ENCODE measurements around the gene FNDC3B. TPM values are rescaled to one million over a fixed set of nuclear protein-coding genes. Genes with fewer than 3 reads are reported as not detected.

The FNDC3B gene
- total and polyA plus RNA-seq, 2 donors = 11.0 to 11.9 TPM

GRCh38 chr3:172182797-172183196, 143.4 kb downstream of the FNDC3B start:
- H3K36me3 ChIP-seq (ENCODE audit: control insufficient read depth in 2 of 2, insufficient read depth in 2 of 2, low read length in 1 of 2) = no peaks in the 10 kb centered on the region
- H3K9me3 ChIP-seq (ENCODE audit: control insufficient read depth in 2 of 2, insufficient read depth in 1 of 2, low read length in 1 of 2) = no peaks in the 10 kb centered on the region
- no peak overlapping the region for H3K4me3 ChIP-seq (ENCODE audit: low read length in 2 of 2)
- no peaks in the 10 kb centered on the region for H3K4me1 ChIP-seq (ENCODE audit: control insufficient read depth in 2 of 2, insufficient read depth in 2 of 2, low read length in 2 of 2)
- WGBS = 74% methylated on average over 2 of the region's 2 CpGs
- no peaks in the 10 kb centered on the region for H3K27me3 ChIP-seq (ENCODE audit: control insufficient read depth in 2 of 2, insufficient read depth in 1 of 2, low read length in 1 of 2)
- peak overlapping the region in 1 of 2 donors; percentile 2 for H3K27ac ChIP-seq (ENCODE audit: low read depth in 1 of 2, low read length in 1 of 2)
- DNase-seq (ENCODE audit: low read depth in 6 of 9, low spot score in 9 of 9) = no peak

- DNase-seq (ENCODE audit: low read depth in 6 of 9, low spot score in 9 of 9) = no peak
- no peak overlapping the region for H3K27ac ChIP-seq (ENCODE audit: low read depth in 1 of 2, low read length in 1 of 2)
- H3K4me1 ChIP-seq (ENCODE audit: control insufficient read depth in 2 of 2, insufficient read depth in 2 of 2, low read length in 2 of 2) = no peaks in the 10 kb centered on the region
- no peaks in the 10 kb centered on the region for H3K27me3 ChIP-seq (ENCODE audit: control insufficient read depth in 2 of 2, insufficient read depth in 1 of 2, low read length in 1 of 2)
- no peaks in the 10 kb centered on the region for H3K9me3 ChIP-seq (ENCODE audit: control insufficient read depth in 2 of 2, insufficient read depth in 1 of 2, low read length in 1 of 2)
- H3K4me3 ChIP-seq (ENCODE audit: low read length in 2 of 2) = no peak overlapping the region
- 100% methylated on average over 3 of the region's 3 CpGs for WGBS
- H3K36me3 ChIP-seq (ENCODE audit: control insufficient read depth in 2 of 2, insufficient read depth in 2 of 2, low read length in 1 of 2) = no peaks in the 10 kb centered on the region
These were observed 144.9 kb downstream of the FNDC3B start for GRCh38 chr3:172184106-172184822.

- WGBS = 91% methylated on average over 2 of the region's 2 CpGs
- Histone ChIP-seq H3K27ac (ENCODE audit: low read depth in 1 of 2, low read length in 1 of 2) (no peak overlapping the region), H3K4me3 (ENCODE audit: low read length in 2 of 2) (no peak overlapping the region), H3K4me1 (ENCODE audit: control insufficient read depth in 2 of 2, insufficient read depth in 2 of 2, low read length in 2 of 2) (no peaks in the 10 kb centered on the region), H3K27me3 (ENCODE audit: control insufficient read depth in 2 of 2, insufficient read depth in 1 of 2, low read length in 1 of 2) (no peaks in the 10 kb centered on the region), H3K36me3 (ENCODE audit: control insufficient read depth in 2 of 2, insufficient read depth in 2 of 2, low read length in 1 of 2) (no peaks in the 10 kb centered on the region), H3K9me3 (ENCODE audit: control insufficient read depth in 2 of 2, insufficient read depth in 1 of 2, low read length in 1 of 2) (no peaks in the 10 kb centered on the region)
- no peak for DNase-seq (ENCODE audit: low read depth in 6 of 9, low spot score in 9 of 9)
These were observed 146.5 kb downstream of the FNDC3B start for GRCh38 chr3:172185907-172186306.

GRCh38 chr3:172186607-172187006, 147.2 kb downstream of the FNDC3B start:
- WGBS = 96% methylated on average over 4 of the region's 4 CpGs

GRCh38 chr3:172187511-172187910, 148.1 kb downstream of the FNDC3B start:
- DNase-seq (ENCODE audit: low read depth in 6 of 9, low spot score in 9 of 9) = no peak
- Histone ChIP-seq H3K27me3 (ENCODE audit: control insufficient read depth in 2 of 2, insufficient read depth in 1 of 2, low read length in 1 of 2) (no peaks in the 10 kb centered on the region), H3K4me1 (ENCODE audit: control insufficient read depth in 2 of 2, insufficient read depth in 2 of 2, low read length in 2 of 2) (no peaks in the 10 kb centered on the region), H3K9me3 (ENCODE audit: control insufficient read depth in 2 of 2, insufficient read depth in 1 of 2, low read length in 1 of 2) (no peaks in the 10 kb centered on the region), H3K36me3 (ENCODE audit: control insufficient read depth in 2 of 2, insufficient read depth in 2 of 2, low read length in 1 of 2) (no peaks in the 10 kb centered on the region), H3K27ac (ENCODE audit: low read depth in 1 of 2, low read length in 1 of 2) (no peak overlapping the region), H3K4me3 (ENCODE audit: low read length in 2 of 2) (no peak overlapping the region)
- WGBS = 100% methylated on average over 6 of the region's 6 CpGs

More at GRCh38 chr3:172186607-172187006, 147.2 kb downstream of the FNDC3B start:
- no peaks in the 10 kb centered on the region for H3K27me3 ChIP-seq (ENCODE audit: control insufficient read depth in 2 of 2, insufficient read depth in 1 of 2, low read length in 1 of 2)
- no peaks in the 10 kb centered on the region for H3K36me3 ChIP-seq (ENCODE audit: control insufficient read depth in 2 of 2, insufficient read depth in 2 of 2, low read length in 1 of 2)
- H3K9me3 ChIP-seq (ENCODE audit: control insufficient read depth in 2 of 2, insufficient read depth in 1 of 2, low read length in 1 of 2) = no peaks in the 10 kb centered on the region
- no peak overlapping the region for H3K27ac ChIP-seq (ENCODE audit: low read depth in 1 of 2, low read length in 1 of 2)
- no peak overlapping the region for H3K4me3 ChIP-seq (ENCODE audit: low read length in 2 of 2)
- H3K4me1 ChIP-seq (ENCODE audit: control insufficient read depth in 2 of 2, insufficient read depth in 2 of 2, low read length in 2 of 2) = no peaks in the 10 kb centered on the region
- no peak for DNase-seq (ENCODE audit: low read depth in 6 of 9, low spot score in 9 of 9)

- no peak for DNase-seq (ENCODE audit: low read depth in 6 of 9, low spot score in 9 of 9)
- no peak overlapping the region for H3K27ac ChIP-seq (ENCODE audit: low read depth in 1 of 2, low read length in 1 of 2)
- no peaks in the 10 kb centered on the region for H3K36me3 ChIP-seq (ENCODE audit: control insufficient read depth in 2 of 2, insufficient read depth in 2 of 2, low read length in 1 of 2)
- WGBS = 99% methylated on average over 11 of the region's 11 CpGs
- no peaks in the 10 kb centered on the region for H3K27me3 ChIP-seq (ENCODE audit: control insufficient read depth in 2 of 2, insufficient read depth in 1 of 2, low read length in 1 of 2)
- H3K4me3 ChIP-seq (ENCODE audit: low read length in 2 of 2) = no peak overlapping the region
- no peaks in the 10 kb centered on the region for H3K9me3 ChIP-seq (ENCODE audit: control insufficient read depth in 2 of 2, insufficient read depth in 1 of 2, low read length in 1 of 2)
- no peaks in the 10 kb centered on the region for H3K4me1 ChIP-seq (ENCODE audit: control insufficient read depth in 2 of 2, insufficient read depth in 2 of 2, low read length in 2 of 2)
These were observed 149.1 kb downstream of the FNDC3B start for GRCh38 chr3:172188511-172188910.

- Histone ChIP-seq H3K9me3 (ENCODE audit: control insufficient read depth in 2 of 2, insufficient read depth in 1 of 2, low read length in 1 of 2) (no peaks in the 10 kb centered on the region), H3K36me3 (ENCODE audit: control insufficient read depth in 2 of 2, insufficient read depth in 2 of 2, low read length in 1 of 2) (no peaks in the 10 kb centered on the region), H3K27me3 (ENCODE audit: control insufficient read depth in 2 of 2, insufficient read depth in 1 of 2, low read length in 1 of 2) (no peaks in the 10 kb centered on the region), H3K4me1 (ENCODE audit: control insufficient read depth in 2 of 2, insufficient read depth in 2 of 2, low read length in 2 of 2) (no peaks in the 10 kb centered on the region), H3K27ac (ENCODE audit: low read depth in 1 of 2, low read length in 1 of 2) (no peak overlapping the region), H3K4me3 (ENCODE audit: low read length in 2 of 2) (no peak overlapping the region)
- DNase-seq (ENCODE audit: low read depth in 6 of 9, low spot score in 9 of 9) = no peak
- 97% methylated on average over 2 of the region's 2 CpGs for WGBS
These were observed 149.8 kb downstream of the FNDC3B start for GRCh38 chr3:172189213-172189612.

- no peak overlapping the region for H3K4me3 ChIP-seq (ENCODE audit: low read length in 2 of 2)
- H3K27ac ChIP-seq (ENCODE audit: low read depth in 1 of 2, low read length in 1 of 2) = no peak overlapping the region
- 97% methylated on average over 7 of the region's 7 CpGs for WGBS
- H3K4me1 ChIP-seq (ENCODE audit: control insufficient read depth in 2 of 2, insufficient read depth in 2 of 2, low read length in 2 of 2) = no peaks in the 10 kb centered on the region
- no peaks in the 10 kb centered on the region for H3K27me3 ChIP-seq (ENCODE audit: control insufficient read depth in 2 of 2, insufficient read depth in 1 of 2, low read length in 1 of 2)
- no peak for DNase-seq (ENCODE audit: low read depth in 6 of 9, low spot score in 9 of 9)
- no peaks in the 10 kb centered on the region for H3K36me3 ChIP-seq (ENCODE audit: control insufficient read depth in 2 of 2, insufficient read depth in 2 of 2, low read length in 1 of 2)
- no peaks in the 10 kb centered on the region for H3K9me3 ChIP-seq (ENCODE audit: control insufficient read depth in 2 of 2, insufficient read depth in 1 of 2, low read length in 1 of 2)
These were observed 150.7 kb downstream of the FNDC3B start for GRCh38 chr3:172189987-172190603.

- 96% methylated on average over 3 of the region's 3 CpGs for WGBS
These were observed 151.6 kb downstream of the FNDC3B start for GRCh38 chr3:172190980-172191379.

More at GRCh38 chr3:172190980-172191379, 151.6 kb downstream of the FNDC3B start:
- no peaks in the 10 kb centered on the region for H3K4me1 ChIP-seq (ENCODE audit: control insufficient read depth in 2 of 2, insufficient read depth in 2 of 2, low read length in 2 of 2)
- H3K4me3 ChIP-seq (ENCODE audit: low read length in 2 of 2) = no peak overlapping the region
- H3K27me3 ChIP-seq (ENCODE audit: control insufficient read depth in 2 of 2, insufficient read depth in 1 of 2, low read length in 1 of 2) = no peaks in the 10 kb centered on the region
- no peak for DNase-seq (ENCODE audit: low read depth in 6 of 9, low spot score in 9 of 9)
- no peaks in the 10 kb centered on the region for H3K9me3 ChIP-seq (ENCODE audit: control insufficient read depth in 2 of 2, insufficient read depth in 1 of 2, low read length in 1 of 2)
- H3K36me3 ChIP-seq (ENCODE audit: control insufficient read depth in 2 of 2, insufficient read depth in 2 of 2, low read length in 1 of 2) = no peaks in the 10 kb centered on the region
- no peak overlapping the region for H3K27ac ChIP-seq (ENCODE audit: low read depth in 1 of 2, low read length in 1 of 2)

All from thymus (tissue), 11 donors.